HepG2 (cell line): ENCODE measurements around the gene SSBP4. TPM values are rescaled to one million over a fixed set of nuclear protein-coding genes. Genes with fewer than 3 reads are reported as not detected.

Experiments
- CAMTA2 ChIP-seq: sonication (generic); formaldehyde crosslinking; IDR thresholded peaks from 2 replicates; pipeline ENCODE4 v1.4.0; 2020; ENCODE audit warnings: mild to moderate bottlenecking, missing genetic modification reagents, borderline replicate concordance
- CREB1 ChIP-seq, 2 experiments: fragments of 450-650 bp in 1 of 2; IDR thresholded peaks; 2 replicates each; pipeline ENCODE4 v1.6.1; 2016 to 2017; ENCODE audit warnings: control low read depth in 1 of 2, mild to moderate bottlenecking in 1 of 2, missing compliant biosample characterization in 1 of 2, missing genetic modification characterization in 1 of 2
- GLI4 ChIP-seq: sonication (generic); formaldehyde crosslinking; IDR thresholded peaks from 2 replicates; pipeline ENCODE4 v1.5.1; 2020; ENCODE audit warnings: missing genetic modification reagents, mild to moderate bottlenecking, moderate library complexity, borderline replicate concordance
- JDP2 ChIP-seq: sonication (generic); formaldehyde crosslinking; IDR thresholded peaks from 2 replicates; pipeline ENCODE4 v1.8.1; 2022; ENCODE audit warnings: missing genetic modification reagents, borderline replicate concordance
- MTA3 ChIP-seq: sonication (generic); formaldehyde crosslinking; IDR thresholded peaks from 2 replicates; pipeline ENCODE4 v1.4.0; 2020; ENCODE audit warnings: missing genetic modification reagents
- NR2F1 ChIP-seq, 2 experiments: fragments of 450-650 bp in 1 of 2; formaldehyde crosslinking in 1 of 2; IDR thresholded peaks; 2 replicates each; pipeline versions ENCODE4 v1.5.0 to v1.6.1; 2016 to 2020; ENCODE audit warnings: mild to moderate bottlenecking in 1 of 2, missing compliant biosample characterization in 1 of 2, missing genetic modification reagents in 1 of 2, moderate library complexity in 1 of 2
- PRMT3 ChIP-seq: sonication (generic); formaldehyde crosslinking; IDR thresholded peaks from 2 replicates; pipeline ENCODE4 v1.8.1; 2022; ENCODE audit warnings: low read depth, mild to moderate bottlenecking, moderate library complexity, missing genetic modification reagents, borderline replicate concordance
- RBM22 ChIP-seq: fragments of 200-400 bp; formaldehyde crosslinking; optimal IDR thresholded peaks from 2 replicates; pipeline ENCODE3; 2017; ENCODE audit warnings: mild to moderate bottlenecking, low read length, moderate library complexity
- RFXAP ChIP-seq: sonication (generic); formaldehyde crosslinking; IDR thresholded peaks from 2 replicates; pipeline ENCODE4 v1.4.0; 2020; ENCODE audit warnings: missing genetic modification reagents, borderline replicate concordance
- SALL2 ChIP-seq: sonication (generic); formaldehyde crosslinking; IDR thresholded peaks from 2 replicates; pipeline ENCODE4 v1.8.1; 2023; ENCODE audit warnings: mild to moderate bottlenecking, missing genetic modification reagents, inconsistent platforms
- SOX13 ChIP-seq, 3 experiments: fragments of 450-650 bp in 1 of 3; sonication (generic) in 1 of 3; formaldehyde crosslinking in 1 of 3; IDR thresholded peaks in 2 of 3; conservative IDR thresholded peaks in 1 of 3; 2 replicates each; pipeline versions ENCODE4 v1.5.0 to v1.6.1; 2016 to 2020; ENCODE audit warnings: antibody characterized with exemption in 1 of 3, mild to moderate bottlenecking in 1 of 3, missing compliant biosample characterization in 1 of 3, missing genetic modification reagents in 1 of 3, moderate library complexity in 1 of 3
- TEAD3 ChIP-seq: optimal IDR thresholded peaks from 2 replicates; pipeline ENCODE3; 2016; ENCODE audit warnings: borderline replicate concordance
- THYN1 ChIP-seq: sonication (generic); formaldehyde crosslinking; IDR thresholded peaks from 2 replicates; pipeline ENCODE4 v1.8.1; 2023; ENCODE audit warnings: low read depth, mild to moderate bottlenecking, moderate library complexity, missing genetic modification reagents, borderline replicate concordance
- ZFAT ChIP-seq: sonication (generic); formaldehyde crosslinking; conservative IDR thresholded peaks from 2 replicates; pipeline ENCODE4 v1.8.1; 2023; ENCODE audit warnings: missing genetic modification reagents, inconsistent platforms
- ZNF558 ChIP-seq: sonication (generic); formaldehyde crosslinking; IDR thresholded peaks from 2 replicates; pipeline ENCODE4 v1.9.0; 2022; ENCODE audit warnings: mild to moderate bottlenecking, missing genetic modification reagents, borderline replicate concordance
- ZNF678 ChIP-seq: sonication (generic); formaldehyde crosslinking; IDR thresholded peaks from 2 replicates; pipeline ENCODE4 v1.4.0; 2020; ENCODE audit warnings: mild to moderate bottlenecking, missing genetic modification reagents
- ZNF768 ChIP-seq: sonication (generic); formaldehyde crosslinking; IDR thresholded peaks from 2 replicates; pipeline ENCODE4 v1.4.0; 2020; ENCODE audit warnings: missing genetic modification reagents
- polyA plus RNA-seq, 8 experiments: library from polyadenylated mRNA; depleted of rRNA in 3 of 8; stranded (reverse) in 7 of 8; unstranded in 1 of 8; fragments of >200 nt; fragmentation: Illumina TruSeq in 4 of 8; extraction: Trizol in 4 of 8; gene quantifications; 2 replicates each; pipeline versions ENCODE4 v1.2.1 to v1.2.3, GENCODE V29; 2011 to 2016; ENCODE audit warnings: low read depth in 4 of 8, missing spikeins in 1 of 8, mixed read lengths in 1 of 8; ENCODE audit not compliant: insufficient read depth in 1 of 8
- total RNA-seq, 5 experiments: library from RNA; depleted of rRNA; stranded (reverse); fragments of >200 nt; fragmentation: Illumina TruSeq; extraction: Trizol; gene quantifications; 2 replicates each; pipeline ENCODE4 v1.2.3, GENCODE V29; 2016; ENCODE audit warnings: low read depth in 1 of 5
- TF ChIP-seq, protein P1 (sequence below), 2 experiments: sonication (generic) in 1 of 2; formaldehyde crosslinking in 1 of 2; IDR thresholded peaks; 2 replicates each; pipeline versions ENCODE4 v1.4.0 to v1.6.1; 2018 to 2020; ENCODE audit warnings: missing genetic modification reagents in 2 of 2, borderline replicate concordance in 1 of 2, low read depth in 1 of 2, mild to moderate bottlenecking in 1 of 2, missing biosample characterization in 1 of 2
- TF ChIP-seq, protein P2 (sequence below): sonication (generic); formaldehyde crosslinking; IDR thresholded peaks from 2 replicates; pipeline ENCODE4 v1.4.0; 2020; ENCODE audit warnings: low read depth, mild to moderate bottlenecking, missing genetic modification reagents
- TF ChIP-seq, protein P3 (sequence below): sonication (generic); formaldehyde crosslinking; IDR thresholded peaks from 2 replicates; pipeline ENCODE4 v1.5.1; 2020; ENCODE audit warnings: mild to moderate bottlenecking, missing genetic modification reagents

The SSBP4 gene
- total and polyA plus RNA-seq, 2 of the 13 experiments (the other 11 are each of a cell fraction or from before 2014, with no cell fraction given) = 20.8 to 39.5 TPM

DNA sequence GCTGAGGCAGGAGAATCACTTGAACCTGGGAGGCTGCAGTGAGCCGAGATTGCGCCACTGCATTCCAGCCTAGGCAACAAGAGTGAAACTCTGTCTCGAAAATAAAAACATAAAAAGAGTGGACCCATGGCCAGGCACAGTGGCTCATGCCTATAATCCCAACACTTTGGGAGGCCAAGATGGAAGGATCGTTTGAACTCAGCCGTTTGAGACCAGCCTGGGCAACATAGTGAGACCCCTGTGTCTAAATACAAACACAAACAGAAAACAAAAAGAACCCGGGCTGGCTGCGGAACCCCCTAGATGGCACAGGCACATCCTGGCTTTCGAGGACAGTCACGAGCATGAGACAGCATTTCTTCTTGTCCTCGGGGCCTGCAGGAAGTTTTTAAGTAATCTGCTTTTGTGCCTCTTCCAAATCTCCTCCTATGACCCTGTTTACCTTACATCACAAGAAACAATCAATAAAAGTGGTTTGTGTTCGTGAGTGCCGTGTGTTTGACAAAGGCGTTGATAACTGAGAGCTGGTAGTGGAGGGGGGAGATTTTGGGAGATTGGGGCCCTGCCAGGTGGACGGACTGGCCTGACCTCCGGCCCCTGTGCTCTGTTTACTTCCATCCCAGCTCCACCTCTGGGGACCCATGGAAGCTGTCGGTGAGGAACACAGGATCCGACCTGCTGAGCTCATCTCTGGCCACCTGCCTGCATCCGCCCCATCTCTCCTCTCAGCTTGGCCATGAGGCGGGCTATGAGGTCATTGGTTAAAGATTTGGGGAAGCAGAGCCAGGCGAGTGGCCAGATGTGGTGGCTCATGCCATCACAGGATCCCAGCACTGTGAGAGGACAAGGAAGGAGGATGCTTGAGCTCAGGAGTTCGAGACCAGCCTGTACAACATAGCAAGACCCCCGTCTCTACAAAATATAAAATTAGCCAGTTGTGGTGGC lies 39.1 kb upstream of the SSBP4 start (continued):
- 0 out of 2 replicates have a peak, but pooled peaks have one; percentile 28 for TF ChIP-seq ZNF768
- TF ChIP-seq CREB1 (IDR thresholded peaks at IDR 0.05) = peak; percentile 57
- peak; percentile 91 for TF ChIP-seq CREB1 (CRISPR knock-in tag; IDR thresholded peaks at IDR 0.05)
- TF ChIP-seq ZFAT = no peak
- no peak for TF ChIP-seq THYN1 (CRISPR knock-in tag)
- peak; percentile 81; the same call in 1 of the 2 replicates for TF ChIP-seq SALL2 (CRISPR knock-in tag)
- no peak for TF ChIP-seq JDP2 (CRISPR knock-in tag)
- TF ChIP-seq TEAD3 (CRISPR knock-in tag) = peak; percentile 61
- peak; percentile 76; the same call in 1 of the 2 replicates for TF ChIP-seq ZNF558
- TF ChIP-seq CAMTA2 = no peak
- 0 out of 2 replicates have a peak, but pooled peaks have one; percentile 55 for TF ChIP-seq PRMT3
- TF ChIP-seq NR2F1 (CRISPR knock-in tag; IDR thresholded peaks at IDR 0.05) = peak; percentile 88 to 93
- no peak; the same call in 1 of the 2 replicates for TF ChIP-seq GLI4 (CRISPR knock-in tag)
- peak; percentile 96 for TF ChIP-seq SOX13 (IDR thresholded peaks at IDR 0.05)
- TF ChIP-seq SOX13 (CRISPR knock-in tag; conservative IDR thresholded peaks at IDR 0.05 in 1 of 2, IDR thresholded peaks at IDR 0.05 in 1 of 2) = peak in 1 of 2 experiments; percentile 97; a peak in 2 of 4 replicates
- TF ChIP-seq, protein P1, sequence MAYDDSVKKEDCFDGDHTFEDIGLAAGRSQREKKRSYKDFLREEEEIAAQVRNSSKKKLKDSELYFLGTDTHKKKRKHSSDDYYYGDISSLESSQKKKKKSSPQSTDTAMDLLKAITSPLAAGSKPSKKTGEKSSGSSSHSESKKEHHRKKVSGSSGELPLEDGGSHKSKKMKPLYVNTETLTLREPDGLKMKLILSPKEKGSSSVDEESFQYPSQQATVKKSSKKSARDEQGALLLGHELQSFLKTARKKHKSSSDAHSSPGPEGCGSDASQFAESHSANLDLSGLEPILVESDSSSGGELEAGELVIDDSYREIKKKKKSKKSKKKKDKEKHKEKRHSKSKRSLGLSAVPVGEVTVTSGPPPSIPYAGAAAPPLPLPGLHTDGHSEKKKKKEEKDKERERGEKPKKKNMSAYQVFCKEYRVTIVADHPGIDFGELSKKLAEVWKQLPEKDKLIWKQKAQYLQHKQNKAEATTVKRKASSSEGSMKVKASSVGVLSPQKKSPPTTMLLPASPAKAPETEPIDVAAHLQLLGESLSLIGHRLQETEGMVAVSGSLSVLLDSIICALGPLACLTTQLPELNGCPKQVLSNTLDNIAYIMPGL (CRISPR knock-in tag; IDR thresholded peaks at IDR 0.05; ENCODE audit: borderline replicate concordance in 1 of 2, low read depth in 1 of 2) = peak; percentile 20 to 34; a peak in 2 of 4 replicates
- TF ChIP-seq MTA3 (CRISPR knock-in tag) = no peak
- TF ChIP-seq, protein P2, sequence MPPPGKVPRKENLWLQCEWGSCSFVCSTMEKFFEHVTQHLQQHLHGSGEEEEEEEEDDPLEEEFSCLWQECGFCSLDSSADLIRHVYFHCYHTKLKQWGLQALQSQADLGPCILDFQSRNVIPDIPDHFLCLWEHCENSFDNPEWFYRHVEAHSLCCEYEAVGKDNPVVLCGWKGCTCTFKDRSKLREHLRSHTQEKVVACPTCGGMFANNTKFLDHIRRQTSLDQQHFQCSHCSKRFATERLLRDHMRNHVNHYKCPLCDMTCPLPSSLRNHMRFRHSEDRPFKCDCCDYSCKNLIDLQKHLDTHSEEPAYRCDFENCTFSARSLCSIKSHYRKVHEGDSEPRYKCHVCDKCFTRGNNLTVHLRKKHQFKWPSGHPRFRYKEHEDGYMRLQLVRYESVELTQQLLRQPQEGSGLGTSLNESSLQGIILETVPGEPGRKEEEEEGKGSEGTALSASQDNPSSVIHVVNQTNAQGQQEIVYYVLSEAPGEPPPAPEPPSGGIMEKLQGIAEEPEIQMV (CRISPR knock-in tag) = peak; percentile 62
- TF ChIP-seq RFXAP = peak; percentile 91
- TF ChIP-seq RBM22 = no peak
- TF ChIP-seq, protein P3, sequence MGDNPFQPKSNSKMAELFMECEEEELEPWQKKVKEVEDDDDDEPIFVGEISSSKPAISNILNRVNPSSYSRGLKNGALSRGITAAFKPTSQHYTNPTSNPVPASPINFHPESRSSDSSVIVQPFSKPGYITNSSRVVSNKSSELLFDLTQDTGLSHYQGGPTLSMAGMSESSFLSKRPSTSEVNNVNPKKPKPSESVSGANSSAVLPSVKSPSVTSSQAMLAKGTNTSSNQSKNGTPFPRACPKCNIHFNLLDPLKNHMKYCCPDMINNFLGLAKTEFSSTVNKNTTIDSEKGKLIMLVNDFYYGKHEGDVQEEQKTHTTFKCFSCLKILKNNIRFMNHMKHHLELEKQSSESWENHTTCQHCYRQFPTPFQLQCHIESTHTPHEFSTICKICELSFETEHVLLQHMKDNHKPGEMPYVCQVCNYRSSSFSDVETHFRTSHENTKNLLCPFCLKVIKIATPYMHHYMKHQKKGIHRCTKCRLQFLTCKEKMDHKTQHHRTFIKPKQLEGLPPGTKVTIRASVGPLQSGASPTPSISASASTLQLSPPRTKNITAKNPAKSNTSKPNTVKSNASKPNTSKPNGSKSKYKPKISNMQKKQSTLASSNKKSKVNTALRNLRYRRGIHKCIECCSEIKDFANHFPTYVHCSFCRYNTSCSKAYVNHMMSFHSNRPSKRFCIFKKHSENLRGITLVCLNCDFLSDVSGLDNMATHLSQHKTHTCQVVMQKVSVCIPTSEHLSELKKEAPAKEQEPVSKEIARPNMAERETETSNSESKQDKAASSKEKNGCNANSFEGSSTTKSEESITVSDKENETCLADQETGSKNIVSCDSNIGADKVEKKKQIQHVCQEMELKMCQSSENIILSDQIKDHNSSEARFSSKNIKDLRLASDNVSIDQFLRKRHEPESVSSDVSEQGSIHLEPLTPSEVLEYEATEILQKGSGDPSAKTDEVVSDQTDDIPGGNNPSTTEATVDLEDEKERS (CRISPR knock-in tag) = peak; percentile 81; the same call in 1 of the 2 replicates
- peak; percentile 79; the same call in 1 of the 2 replicates for TF ChIP-seq ZNF678 (CRISPR knock-in tag)
